K562 (cell line): ENCODE results near the gene KRT71. TPM values are rescaled to one million over a fixed set of nuclear protein-coding genes. Genes with fewer than 3 reads are reported as not detected.

Source experiments
- ATAC-seq: fragments of 200-7000 bp; cut with Tn5 transposase; 3 replicates; pipeline ENCODE4 v1.9.1; 2020; ENCODE audit warnings: moderate library complexity
- BruUV-seq: library from RNA; stranded (reverse); fragments of 400-500 nt; replicated peaks from 2 replicates; lab custom pipeline; 2021; lab: Mats Ljungman, UMichigan
- CTCF ChIA-PET: fragments of 300-600 bp; formaldehyde crosslinking; extraction: SDS; loops from one replicate; lab custom pipeline; 2021; ENCODE audit warnings: low intra/inter-chr PET ratio; lab: Yijun Ruan, JAX
- POLR2A ChIA-PET: fragments of 300-600, 350-650 bp; sonication (Branson Sonifier 250); formaldehyde crosslinking; extraction: SDS; loops from one replicate; lab custom pipeline; 2021; ENCODE audit warnings: antibody characterized with exemption, inconsistent platforms; lab: Yijun Ruan, JAX
- DNase-seq, 4 experiments: peaks; one replicate each; pipeline versions ENCODE4 v3.0.0 to v3.0.0-alpha.2; 2011 to 2018; ENCODE audit warnings: low spot score in 3 of 4, mixed read lengths in 3 of 4; ENCODE audit errors: extremely low read depth in 1 of 4
- FAIRE-seq: peaks from 2 replicates; lab custom pipeline; 2011; peaks lifted over from hg19 to GRCh38; lab: Jason Lieb, UNC
- H2AFZ ChIP-seq: 2 replicates; pipeline ENCODE4 v1.6.0; 2011; ENCODE audit warnings: low read depth, low read length, control low read depth, inconsistent platforms
- H3K27ac ChIP-seq: fragments of 200-600 bp; 3 replicates; pipeline ENCODE4 v1.8.0; 2011; ENCODE audit warnings: low read depth, mild to moderate bottlenecking, control low read depth, inconsistent platforms, low read length, moderate library complexity, mixed read lengths; ENCODE audit errors: extremely low read depth
- H3K27me3 ChIP-seq, 2 experiments: fragments of 300-600 bp in 1 of 2; 2 replicates in 1 of 2; 3 replicates in 1 of 2; pipeline versions ENCODE4 v1.6.0 to v1.8.0; 2011; ENCODE audit warnings: inconsistent platforms in 2 of 2, low read length in 2 of 2, mild to moderate bottlenecking in 1 of 2, mixed read lengths in 1 of 2, moderate library complexity in 1 of 2; ENCODE audit not compliant: control insufficient read depth in 2 of 2, insufficient read depth in 2 of 2
- H3K36me3 ChIP-seq: fragments of 300-600 bp; 3 replicates; pipeline ENCODE4 v1.8.0; 2011; ENCODE audit warnings: mild to moderate bottlenecking, low read length, inconsistent platforms; ENCODE audit not compliant: control insufficient read depth, insufficient read depth
- H3K4me1 ChIP-seq, 2 experiments: fragments of 200-600 bp in 1 of 2; replicated peaks in 1 of 2; 2 replicates in 1 of 2; 3 replicates in 1 of 2; pipeline versions ENCODE4 v1.5.1 to v1.8.0; 2011; ENCODE audit warnings: inconsistent platforms in 2 of 2, low read length in 2 of 2, mild to moderate bottlenecking in 1 of 2, mixed read lengths in 1 of 2, moderate library complexity in 1 of 2; ENCODE audit not compliant: control insufficient read depth in 2 of 2, insufficient read depth in 2 of 2
- H3K4me2 ChIP-seq: 2 replicates; pipeline ENCODE4 v1.6.1; 2011; ENCODE audit warnings: low read length, control low read depth, inconsistent platforms, mixed read lengths; ENCODE audit not compliant: insufficient read depth
- H3K4me3 ChIP-seq: fragments of 200-600 bp; sonication (generic), shearing (Covaris generic); 2 replicates; pipeline ENCODE4 v1.5.1; 2016; ENCODE audit warnings: control low read depth, inconsistent platforms
- H3K79me2 ChIP-seq: fragments of 200-600 bp; 3 replicates; pipeline ENCODE4 v1.8.0; 2011; ENCODE audit warnings: low read length, inconsistent platforms; ENCODE audit not compliant: control insufficient read depth, insufficient read depth
- H3K9ac ChIP-seq, 2 experiments: 2 replicates each; pipeline versions ENCODE4 v1.6.0 to v1.6.1; 2011; ENCODE audit warnings: low read depth in 2 of 2, low read length in 2 of 2, control low read depth in 1 of 2, inconsistent platforms in 1 of 2, mild to moderate bottlenecking in 1 of 2, mixed read lengths in 1 of 2; ENCODE audit not compliant: insufficient read depth in 1 of 2
- H3K9me1 ChIP-seq: one replicate; pipeline ENCODE4 v1.6.0; 2011; ENCODE audit warnings: inconsistent platforms, mild to moderate bottlenecking, low read length, moderate library complexity; ENCODE audit not compliant: control insufficient read depth, insufficient read depth
- H3K9me3 ChIP-seq: replicated peaks from 2 replicates; pipeline ENCODE4 v1.5.1; 2011; ENCODE audit warnings: low read depth, low read length, inconsistent platforms; ENCODE audit not compliant: control insufficient read depth, insufficient read depth
- H4K20me1 ChIP-seq: replicated peaks from 2 replicates; pipeline ENCODE4 v1.6.1; 2011; ENCODE audit warnings: low read length, inconsistent platforms, mixed read lengths; ENCODE audit not compliant: control insufficient read depth, insufficient read depth
- GATA2 ChIP-seq: sonication (generic); formaldehyde crosslinking; IDR thresholded peaks from 2 replicates; pipeline ENCODE4 v1.4.0; 2020; ENCODE audit warnings: mild to moderate bottlenecking, missing genetic modification reagents
- GATAD2B ChIP-seq: fragments of 450-650 bp; IDR thresholded peaks from 2 replicates; pipeline ENCODE4 v1.6.1; 2017; ENCODE audit warnings: mild to moderate bottlenecking, borderline replicate concordance
- GTF2A2 ChIP-seq: IDR thresholded peaks from 2 replicates; pipeline ENCODE4 v1.6.1; 2016; ENCODE audit warnings: mild to moderate bottlenecking, missing genetic modification characterization, missing compliant biosample characterization
- HMG20A ChIP-seq: fragments of 450-650 bp; formaldehyde crosslinking; conservative IDR thresholded peaks from 2 replicates; pipeline ENCODE4 v1.4.0; 2020; ENCODE audit warnings: mild to moderate bottlenecking, mixed read lengths
- PURB ChIP-seq: sonication (generic); formaldehyde crosslinking; IDR thresholded peaks from 2 replicates; pipeline ENCODE4 v1.9.0; 2021; ENCODE audit warnings: low read depth, mild to moderate bottlenecking, missing genetic modification reagents
- SRSF3 ChIP-seq: fragments of 200-400 bp; formaldehyde crosslinking; IDR thresholded peaks from 2 replicates; pipeline ENCODE4 v1.6.1; 2016; ENCODE audit warnings: mild to moderate bottlenecking, low read length, moderate library complexity; ENCODE audit not compliant: insufficient read depth
- YY1 ChIP-seq, 3 experiments: IDR thresholded peaks; 2 replicates each; pipeline ENCODE4 v1.6.1; 2011; ENCODE audit warnings: low read length in 2 of 3, mild to moderate bottlenecking in 2 of 3, moderate library complexity in 2 of 3, borderline replicate concordance in 1 of 3, control low read depth in 1 of 3, low read depth in 1 of 3; ENCODE audit not compliant: insufficient read depth in 3 of 3, insufficient replicate concordance in 2 of 3, control insufficient read depth in 1 of 3, insufficient read length in 1 of 3; ENCODE audit errors: extremely low read depth in 1 of 3
- ZKSCAN1 ChIP-seq: fragments of 150-350 bp; IDR thresholded peaks from 2 replicates; pipeline ENCODE4 v1.6.1; 2016; ENCODE audit warnings: low read depth, low read length
- ZNF79 ChIP-seq: fragments of 250-450 bp; sonication (Bioruptor Pico); IDR thresholded peaks from 2 replicates; pipeline ENCODE4 v1.4.0; 2020; ENCODE audit warnings: low read depth, mild to moderate bottlenecking, moderate library complexity
- ZNF830 ChIP-seq: fragments of 250-450 bp; sonication (Bioruptor Pico); IDR thresholded peaks from 2 replicates; pipeline ENCODE4 v1.5.0; 2021; ENCODE audit warnings: mild to moderate bottlenecking
- WGBS: fragments of 100-300 bp; shearing (Covaris generic); methylation state at CpG from one replicate; pipeline ENCODE4 v1.1.6; 2016; ENCODE audit warnings: low coverage, mixed read lengths; ENCODE audit not compliant: insufficient coverage; ENCODE audit errors: missing lambda C conversion rate; 5-methylcytosine and 5-hydroxymethylcytosine counted together
- in situ Hi-C: fragments of 300-500 bp; cut with MboI; formaldehyde crosslinking; loops from 4 replicates; pipeline ENCODE4 v1.15.0; 2018; ENCODE audit warnings: inconsistent platforms, mixed read lengths
- intact Hi-C: fragments of 100-400 bp; cut with micrococcal nuclease; formaldehyde crosslinking; loops from 2 replicates; pipeline ENCODE4 v1.14.2; 2022
- polyA plus RNA-seq, 8 experiments: library from polyadenylated mRNA; depleted of rRNA in 4 of 8; stranded (reverse) in 5 of 8; unstranded in 3 of 8; fragments of >200 nt; fragmentation: Nextera tagmentation in 2 of 8; fragmentation: Illumina TruSeq in 1 of 8; extraction: Ambion mirVana in 2 of 8; extraction: Trizol in 1 of 8; gene quantifications; 2 replicates each; pipeline versions ENCODE4 v1.2.1 to v1.2.3, GENCODE V29; 2011 to 2014; ENCODE audit warnings: inconsistent platforms in 1 of 8, missing spikeins in 1 of 8
- total RNA-seq, 7 experiments: library from RNA; depleted of rRNA in 6 of 7; stranded (reverse); fragments of >200 nt in 6 of 7; fragmentation: Illumina TruSeq in 2 of 7; extraction: Trizol in 2 of 7; gene quantifications; 2 replicates each; pipeline versions ENCODE4 v1.2.1 to v1.2.3, GENCODE V29; 2011 to 2021; ENCODE audit warnings: low replicate concordance in 1 of 7
- TF ChIP-seq, protein P1 (sequence below): sonication (generic); formaldehyde crosslinking; IDR thresholded peaks from 2 replicates; pipeline ENCODE4 v1.8.1; 2022; ENCODE audit warnings: missing genetic modification reagents

Gene KRT71
- total and polyA plus RNA-seq, 9 of the 15 experiments (the other 6 are each of a cell fraction or from before 2014, with no cell fraction given) = not detected

DNA sequence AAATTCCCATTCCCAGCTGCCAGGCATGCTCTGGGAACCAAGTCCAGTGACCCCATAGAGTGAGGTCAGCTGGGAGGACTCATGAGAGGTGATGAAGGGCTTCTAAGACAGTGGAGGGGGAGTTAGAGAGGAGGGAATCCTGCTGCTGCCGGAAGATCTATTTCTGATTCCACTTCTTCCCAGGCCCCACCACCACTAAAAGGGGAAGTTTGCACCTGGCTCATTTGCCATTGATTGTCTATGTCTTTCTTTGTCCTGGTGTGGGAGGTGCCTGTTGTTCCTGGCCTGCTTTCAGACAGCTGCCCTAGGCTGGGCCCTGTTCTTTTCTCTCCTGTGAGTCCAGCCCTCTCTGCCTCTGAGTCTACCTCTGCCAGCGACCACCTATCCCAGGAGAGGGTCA, 56.9 kb downstream of the KRT71 start:
- Histone ChIP-seq H4K20me1 (no peaks in the 10 kb centered on the region; the same call in 1 of the 2 replicates), H3K79me2 (no peaks in the 10 kb centered on the region), H3K27ac (no peak overlapping the region), H3K4me3 (no peak overlapping the region), H3K4me1 (no peaks in the 10 kb centered on the region), H2AFZ (no peak overlapping the region), H3K36me3 (no peaks in the 10 kb centered on the region), H3K9me3 (no peaks in the 10 kb centered on the region), H3K9me1 (no peaks in the 10 kb centered on the region)
- POLR2A ChIA-PET = interaction anchor here (0.5 kb wide), 1 partner anchor 140 kb away, joined by 3 read pairs; no protein-coding TSS in a partner anchor
- intact Hi-C loops = no loop called here
- BruUV-seq = no TSS peak
- 0% methylated on average over 2 of the region's 2 CpGs for WGBS
- DNase-seq (no peak), ATAC-seq (no peak)
- no peak for TF ChIP-seq ZNF830 (CRISPR knock-in tag)
- TF ChIP-seq ZNF79 (CRISPR knock-in tag) = no peak
- TF ChIP-seq, protein P1, sequence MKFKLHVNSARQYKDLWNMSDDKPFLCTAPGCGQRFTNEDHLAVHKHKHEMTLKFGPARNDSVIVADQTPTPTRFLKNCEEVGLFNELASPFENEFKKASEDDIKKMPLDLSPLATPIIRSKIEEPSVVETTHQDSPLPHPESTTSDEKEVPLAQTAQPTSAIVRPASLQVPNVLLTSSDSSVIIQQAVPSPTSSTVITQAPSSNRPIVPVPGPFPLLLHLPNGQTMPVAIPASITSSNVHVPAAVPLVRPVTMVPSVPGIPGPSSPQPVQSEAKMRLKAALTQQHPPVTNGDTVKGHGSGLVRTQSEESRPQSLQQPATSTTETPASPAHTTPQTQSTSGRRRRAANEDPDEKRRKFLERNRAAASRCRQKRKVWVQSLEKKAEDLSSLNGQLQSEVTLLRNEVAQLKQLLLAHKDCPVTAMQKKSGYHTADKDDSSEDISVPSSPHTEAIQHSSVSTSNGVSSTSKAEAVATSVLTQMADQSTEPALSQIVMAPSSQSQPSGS (CRISPR knock-in tag) = no peak
- no peak for TF ChIP-seq SRSF3
- no peak for TF ChIP-seq YY1 (IDR thresholded peaks at IDR 0.05; ENCODE audit: borderline replicate concordance in 1 of 3, control insufficient read depth in 1 of 3, extremely low read depth in 1 of 3, insufficient read depth in 3 of 3, insufficient read length in 1 of 3, insufficient replicate concordance in 2 of 3, low read depth in 1 of 3, low read length in 2 of 3)
- no peak for TF ChIP-seq ZKSCAN1
- no peak for TF ChIP-seq GATAD2B
- TF ChIP-seq PURB (CRISPR knock-in tag) = no peak
- no peak for TF ChIP-seq GATA2
- TF ChIP-seq GTF2A2 = no peak
- TF ChIP-seq HMG20A = no peak
- TF ChIP-seq, all 486 proteins: peak for 0
- CTCF ChIA-PET = no interaction called here
- no peak for FAIRE-seq
- peaks cover 12 to 22% of the 10 kb centered on the region in 2 experiments for H3K27me3 ChIP-seq
- H3K4me2 ChIP-seq = no peak overlapping the region
- H3K9ac ChIP-seq = no peak overlapping the region
- in situ Hi-C loops = no loop called here
